NCI-H1930 (cell line): ENCODE data around the gene PPFIA2.

Experiments
- DNase-seq, 2 experiments: peaks; one replicate each; lab custom pipeline; 2025; lab: John Stamatoyannopoulos, UW

Gene PPFIA2

DNA sequence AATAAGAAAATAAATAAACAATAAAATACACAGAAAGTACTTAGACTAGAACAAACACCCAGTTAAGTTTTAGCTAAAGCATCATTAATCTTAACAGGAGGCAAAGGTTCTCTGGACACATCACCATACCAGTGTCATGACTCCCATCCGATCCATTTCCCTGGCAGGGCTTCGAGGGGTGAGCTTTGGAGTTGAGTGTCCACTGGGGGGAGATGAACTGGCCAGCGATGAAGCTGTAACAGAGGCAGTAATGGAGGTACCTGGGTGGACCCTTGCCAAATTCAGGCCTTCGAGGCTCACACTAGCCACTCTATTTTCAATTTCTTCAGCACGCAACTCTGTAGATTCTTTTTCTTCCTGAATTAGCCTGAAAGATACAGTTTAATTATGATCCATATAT lies 411.7 kb downstream of the PPFIA2 start:
- no peak for DNase-seq

DNA sequence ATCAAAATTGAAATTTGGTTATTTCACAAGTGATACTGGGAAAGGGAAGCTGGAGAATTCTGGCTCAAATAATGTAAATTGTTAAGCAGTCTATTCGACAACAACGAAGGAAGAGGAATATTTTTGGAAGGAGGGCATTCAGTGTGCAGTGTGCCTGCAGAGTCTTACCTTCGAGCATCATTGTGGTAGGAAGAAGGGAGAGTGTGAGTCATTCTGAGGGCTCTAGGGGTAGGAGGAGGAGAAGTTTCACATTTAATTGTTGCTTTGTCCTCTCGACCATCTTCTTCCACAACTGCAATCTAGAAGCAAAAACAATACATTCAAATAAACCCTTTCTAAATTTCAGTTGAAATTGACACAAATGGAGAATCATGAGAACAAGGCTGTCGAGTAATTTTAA lies 418.2 kb downstream of the PPFIA2 start:
- DNase-seq, result no peak

DNA sequence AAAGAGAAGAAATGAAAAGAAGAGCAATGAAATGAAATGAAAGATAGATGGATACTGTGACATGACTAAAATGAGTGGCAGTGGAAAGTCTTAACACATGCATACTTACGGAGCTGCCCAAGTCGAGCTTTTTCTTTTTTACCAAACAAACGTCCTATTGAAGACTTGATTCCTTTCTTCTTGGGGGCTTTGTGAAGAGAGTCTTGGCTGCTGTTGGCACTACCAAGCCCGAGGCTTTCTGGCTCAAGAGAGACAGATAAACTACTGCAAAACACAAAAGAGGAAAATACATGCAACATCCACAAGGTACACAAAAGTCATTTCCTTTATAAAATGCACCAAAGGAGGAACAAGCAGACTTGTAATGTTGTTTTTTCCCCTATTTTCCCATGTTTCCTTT lies 420.1 kb downstream of the PPFIA2 start:
- no peak for DNase-seq

DNA sequence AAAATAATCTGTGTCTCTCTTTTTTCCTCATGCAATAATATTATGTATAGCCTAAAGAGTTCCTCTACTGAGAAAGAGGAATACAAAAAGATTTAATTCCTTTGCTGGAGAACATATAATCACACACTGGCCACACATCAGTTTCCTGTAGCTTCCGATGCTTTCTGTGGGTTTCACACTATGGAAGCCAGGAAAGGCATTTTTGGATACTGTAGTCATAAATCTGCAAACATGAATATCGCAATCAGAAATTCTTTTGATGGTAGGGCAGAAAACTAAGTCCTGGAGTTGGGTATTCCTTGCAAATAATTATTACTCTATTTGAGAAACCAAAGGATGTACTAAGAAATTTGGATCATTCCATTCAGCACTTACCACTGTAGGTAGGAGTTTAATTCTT lies 421.3 kb downstream of the PPFIA2 start:
- DNase-seq, result no peak

DNA sequence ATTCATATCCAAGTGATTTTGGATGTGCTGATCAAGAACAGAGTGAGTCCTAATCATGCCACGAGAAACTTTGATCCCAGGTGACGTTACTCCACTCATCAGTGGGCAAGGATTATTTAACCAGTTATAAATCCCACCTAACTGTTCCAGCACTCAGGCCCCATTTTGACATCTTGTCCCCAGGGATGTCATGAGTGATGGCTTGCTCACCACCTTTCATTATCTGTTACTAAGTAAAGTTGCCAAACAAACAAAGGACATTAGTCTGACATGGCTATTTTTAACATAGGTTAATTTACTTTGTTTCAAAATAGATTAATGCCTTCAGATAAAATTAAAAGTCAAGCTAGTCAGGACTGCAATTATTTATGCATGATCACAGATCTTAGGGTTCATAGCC lies 425.3 kb downstream of the PPFIA2 start:
- no peak for DNase-seq

DNA sequence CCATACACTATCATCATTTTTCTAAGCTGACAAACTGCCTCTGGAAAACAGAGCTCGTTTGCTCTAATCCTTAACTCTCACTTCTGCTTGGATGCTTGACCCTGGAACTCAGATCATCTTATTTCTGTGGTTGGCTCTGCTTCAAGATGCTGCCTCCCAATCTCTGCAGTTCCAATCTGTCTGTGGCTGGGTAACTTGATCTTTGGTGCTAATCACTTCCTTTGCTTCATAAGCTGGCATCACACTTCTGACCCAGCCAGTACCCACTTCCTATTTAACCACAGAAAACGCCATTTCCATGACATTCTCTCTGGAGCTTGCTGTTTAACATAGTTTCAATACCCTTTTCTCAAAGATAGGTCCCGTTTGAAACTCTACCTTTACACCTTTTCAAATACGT lies 427.1 kb downstream of the PPFIA2 start:
- no peak for DNase-seq

DNA sequence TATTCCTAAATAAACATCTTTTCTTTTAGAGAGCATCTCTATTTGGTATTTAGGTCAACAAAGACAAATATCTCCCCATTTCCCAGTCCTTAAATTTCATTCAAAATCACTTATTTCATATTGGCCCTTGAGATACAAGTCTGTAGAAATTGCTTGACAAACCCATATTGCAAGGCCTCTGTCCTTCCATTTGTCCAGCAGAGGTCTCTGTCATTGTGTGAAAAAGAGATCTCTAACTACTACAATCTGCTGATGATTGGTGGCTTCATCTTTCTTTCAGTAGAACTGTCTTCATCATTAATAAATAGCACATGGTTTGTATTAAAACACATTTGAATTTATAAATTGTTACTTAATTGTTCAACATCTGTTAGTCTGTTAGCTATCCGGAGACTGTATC lies 428.7 kb downstream of the PPFIA2 start:
- DNase-seq, result no peak

DNA sequence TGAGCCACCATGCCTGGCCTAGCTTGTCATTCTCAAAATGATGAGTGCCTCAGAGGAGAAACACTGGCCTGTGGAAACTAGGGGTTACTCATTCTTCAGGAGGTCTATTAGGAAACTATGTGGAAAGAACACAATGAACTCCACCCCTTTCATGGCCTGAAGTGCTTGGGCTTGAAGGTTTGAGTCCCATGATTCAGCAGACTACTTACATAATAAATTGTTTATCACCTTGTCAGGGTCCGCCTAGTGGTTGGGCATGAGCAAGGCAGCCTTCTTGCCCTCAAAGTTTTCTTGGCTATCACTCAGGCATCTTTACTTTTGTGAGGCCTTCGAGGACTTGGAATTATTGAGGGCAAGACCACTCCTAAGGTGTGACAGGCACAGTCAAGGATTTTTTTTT lies 430.1 kb downstream of the PPFIA2 start:
- no peak for DNase-seq

DNA sequence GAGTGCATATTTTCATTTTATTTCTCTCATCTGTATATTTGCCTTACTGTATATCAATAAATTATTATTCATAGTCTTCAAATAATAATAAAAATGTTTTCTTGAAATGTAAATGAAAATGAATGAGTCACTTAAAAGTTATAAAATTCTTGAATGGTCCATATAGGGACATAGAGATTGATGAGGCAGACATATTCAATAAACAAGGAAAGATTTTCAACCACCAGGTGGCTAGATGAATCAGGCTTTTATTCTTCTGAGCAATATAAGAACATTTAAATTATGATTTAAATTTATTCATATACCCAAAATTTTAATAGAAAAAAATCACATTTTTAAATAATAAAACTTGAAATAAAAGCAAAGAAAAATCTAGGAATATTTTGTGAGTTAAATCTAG lies 431.7 kb downstream of the PPFIA2 start:
- no peak for DNase-seq

DNA sequence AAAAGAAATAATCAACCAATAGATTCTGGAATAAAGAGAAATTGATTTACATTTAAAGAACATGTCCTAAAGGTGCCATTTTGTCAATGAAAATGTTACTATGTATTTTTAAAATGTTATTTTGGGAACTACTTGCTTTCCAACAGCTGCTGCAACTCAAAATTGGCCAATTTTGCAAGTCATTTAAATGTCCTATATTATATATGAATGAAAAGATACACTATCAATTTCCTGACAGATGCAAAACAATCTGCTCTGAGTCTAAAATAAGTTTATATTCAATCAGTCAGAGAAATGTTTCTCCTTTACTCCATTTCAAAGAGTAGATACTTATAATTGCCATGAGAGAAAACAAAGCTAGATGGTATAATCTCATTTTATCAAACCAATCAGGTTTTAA lies 434.1 kb downstream of the PPFIA2 start:
- DNase-seq, result no peak

DNA sequence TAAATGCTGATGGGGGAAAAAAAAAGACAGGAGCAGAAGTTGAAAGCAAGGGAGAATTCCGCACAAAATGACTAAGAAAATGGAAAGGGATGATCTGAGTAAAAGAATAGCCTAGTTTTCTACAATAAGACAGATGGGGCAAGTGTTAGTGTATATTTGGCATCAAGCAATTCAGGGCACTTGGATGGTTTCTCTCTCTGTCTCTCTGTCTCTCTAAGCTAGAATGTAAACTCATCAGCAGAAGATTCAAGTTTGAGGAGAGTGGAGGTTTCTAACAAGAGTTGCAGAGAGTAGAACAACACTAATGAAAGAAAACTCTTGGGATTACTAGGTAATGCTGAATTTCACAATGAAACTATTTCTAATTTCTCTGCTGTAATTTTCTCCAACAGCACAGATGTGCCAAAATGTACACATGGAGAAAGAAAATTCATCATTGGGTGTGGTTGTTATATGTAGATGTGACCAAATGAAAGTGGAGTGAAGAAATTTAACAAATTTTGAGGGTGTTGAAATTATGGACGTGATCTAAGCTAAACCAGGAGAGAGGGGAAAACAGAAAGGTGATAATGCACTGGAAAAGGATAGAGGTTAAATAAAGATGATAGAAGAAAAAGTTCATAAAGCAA lies 444.1 kb downstream of the PPFIA2 start:
- no peak for DNase-seq

DNA sequence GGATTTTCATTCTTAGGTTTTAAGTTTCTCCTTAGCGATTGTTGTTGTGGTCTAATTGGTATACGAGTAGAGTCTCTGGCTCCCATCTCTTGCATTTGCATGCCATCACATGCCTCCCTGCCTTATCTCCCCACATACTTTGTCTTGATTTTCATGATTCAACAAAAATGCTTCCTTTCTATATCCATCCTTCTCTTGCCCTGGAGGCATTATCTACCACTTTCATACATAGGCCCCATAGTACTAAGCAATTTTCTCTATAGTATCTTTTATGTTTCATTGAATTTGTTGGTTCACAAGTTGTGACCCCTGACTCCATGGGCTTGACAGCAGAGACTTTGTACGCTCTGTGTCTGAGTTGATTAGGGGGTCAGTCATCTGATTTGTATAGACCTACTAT lies 455.2 kb downstream of the PPFIA2 start:
- no peak for DNase-seq

DNA sequence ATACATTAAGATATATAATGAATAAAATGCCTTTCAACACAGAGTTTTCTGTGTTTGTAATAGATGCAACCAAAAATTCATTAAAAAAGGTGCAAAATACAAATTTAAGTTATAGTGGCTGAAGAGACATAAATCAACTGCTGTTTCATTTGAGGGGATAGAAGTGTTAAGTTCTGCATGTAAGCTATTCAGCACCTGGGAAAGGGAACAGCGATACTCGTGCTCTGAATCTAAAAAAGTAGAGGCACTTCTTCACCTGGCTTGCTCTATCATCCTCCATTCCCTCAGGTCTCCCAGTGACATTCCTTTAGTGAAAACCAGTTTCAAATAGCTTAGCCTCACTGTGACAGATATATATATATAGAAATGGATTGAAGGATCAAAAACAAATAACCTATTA lies 458.7 kb downstream of the PPFIA2 start:
- DNase-seq, result no peak

DNA sequence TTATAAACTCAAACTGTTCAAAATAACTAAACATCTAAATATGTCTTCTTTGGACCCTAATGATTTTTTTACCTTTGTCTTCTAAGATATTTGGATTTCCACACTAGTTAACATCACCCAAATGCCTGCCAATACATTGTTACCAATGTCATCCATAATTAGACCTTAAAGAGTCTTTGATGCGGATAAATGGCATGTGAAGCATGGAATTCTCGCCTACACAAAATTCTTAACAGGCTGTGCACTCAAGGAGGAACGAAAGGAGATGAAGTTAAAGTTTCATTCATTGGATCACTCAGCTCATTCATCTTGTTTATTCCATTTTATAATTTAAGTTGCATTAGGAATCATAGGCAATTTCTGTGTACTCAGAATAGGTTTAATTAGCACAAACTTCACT lies 461.5 kb downstream of the PPFIA2 start:
- DNase-seq, result no peak

DNA sequence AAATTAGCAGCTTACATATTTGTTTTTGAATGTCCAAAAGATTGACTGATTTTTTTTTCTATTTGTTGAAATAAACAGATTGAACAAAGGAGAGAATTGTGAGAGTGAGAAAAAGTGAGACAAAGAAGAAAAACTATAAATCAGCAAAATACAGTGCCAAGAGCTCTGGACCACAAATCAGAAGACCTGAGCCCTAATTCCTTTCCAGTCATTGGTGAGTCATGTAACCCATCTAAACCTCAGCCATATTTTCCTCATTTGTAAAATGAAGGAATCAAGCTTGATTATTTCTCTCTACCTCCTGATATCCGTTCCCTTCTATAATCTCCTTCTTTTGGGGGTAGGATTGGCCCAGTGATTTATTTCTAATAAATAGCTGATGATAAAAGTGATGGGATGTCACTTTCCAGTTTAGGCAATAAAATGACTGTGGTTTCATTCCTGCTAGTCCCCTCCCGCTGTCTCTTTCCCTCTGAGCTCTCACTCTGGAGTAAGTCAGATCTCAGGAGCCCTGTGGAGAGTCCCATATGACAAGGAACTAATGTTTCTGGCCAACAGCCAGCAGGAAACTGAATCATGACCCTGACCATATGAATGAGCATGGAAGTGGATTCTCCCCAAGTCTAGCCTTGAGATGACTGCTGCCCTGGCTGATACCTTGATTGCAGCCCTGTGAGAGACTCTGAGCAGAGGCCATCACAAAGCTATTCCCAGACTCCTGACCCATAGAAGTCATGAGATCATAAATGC lies 462.4 kb downstream of the PPFIA2 start:
- no peak for DNase-seq

DNA sequence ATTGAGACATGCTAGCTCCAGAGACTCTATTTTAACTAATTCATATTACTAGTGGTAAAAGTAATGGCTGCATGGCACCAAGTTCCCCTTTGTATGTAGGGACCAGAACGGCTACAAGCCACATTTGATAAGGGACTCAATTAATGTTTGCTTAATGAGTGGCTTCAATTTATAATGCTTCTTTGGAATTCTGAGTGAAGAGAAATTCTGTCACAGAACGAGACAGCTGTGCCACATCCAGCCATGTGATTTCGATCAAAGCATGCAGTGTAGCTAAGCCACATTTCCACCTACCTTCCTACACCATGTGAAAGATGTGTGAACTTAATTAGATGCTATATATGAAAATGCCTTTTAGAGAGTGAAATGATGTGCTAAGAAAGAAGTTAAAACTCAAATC lies 463.9 kb downstream of the PPFIA2 start:
- DNase-seq, result no peak

DNA sequence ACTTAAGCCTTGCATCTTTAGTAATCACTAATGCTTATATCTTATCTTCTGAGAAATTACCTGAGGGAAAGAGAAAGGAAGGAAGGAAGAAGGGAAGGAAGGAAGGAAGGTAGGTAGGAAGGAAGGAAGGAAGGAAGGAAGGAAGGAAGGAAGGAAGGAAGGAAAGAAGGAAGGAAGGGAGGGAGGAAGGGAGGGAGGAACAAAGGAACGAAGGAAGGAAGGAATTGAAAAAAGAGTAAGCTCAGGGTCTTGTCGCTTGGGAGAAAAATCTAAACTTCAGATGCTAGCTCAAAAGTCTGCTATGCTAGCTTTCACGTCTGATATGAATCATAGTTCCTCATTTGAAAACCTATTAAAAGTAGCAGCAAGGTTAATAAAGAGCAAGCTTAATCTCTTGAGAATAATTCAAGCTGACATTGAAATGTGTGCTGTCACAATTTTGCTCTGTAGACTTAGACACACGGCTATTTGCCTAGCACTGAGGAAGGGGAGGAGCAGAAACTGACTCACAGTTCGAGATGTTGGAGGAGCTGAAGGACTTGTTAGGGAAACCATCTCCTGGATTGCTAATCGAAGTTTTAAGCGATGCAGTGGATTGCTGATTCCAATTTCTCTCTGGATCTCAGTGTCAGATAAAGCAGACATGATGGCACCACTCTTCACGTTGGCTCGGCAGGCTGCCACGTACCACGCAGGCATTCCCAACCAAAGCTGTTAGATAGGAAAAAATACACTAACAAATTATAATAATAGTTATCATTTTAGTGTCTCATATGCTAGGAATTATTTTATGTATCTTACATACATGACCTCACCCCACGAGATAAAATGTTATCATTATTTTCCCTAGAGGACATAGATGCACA lies 464.6 kb downstream of the PPFIA2 start:
- DNase-seq, result no peak

DNA sequence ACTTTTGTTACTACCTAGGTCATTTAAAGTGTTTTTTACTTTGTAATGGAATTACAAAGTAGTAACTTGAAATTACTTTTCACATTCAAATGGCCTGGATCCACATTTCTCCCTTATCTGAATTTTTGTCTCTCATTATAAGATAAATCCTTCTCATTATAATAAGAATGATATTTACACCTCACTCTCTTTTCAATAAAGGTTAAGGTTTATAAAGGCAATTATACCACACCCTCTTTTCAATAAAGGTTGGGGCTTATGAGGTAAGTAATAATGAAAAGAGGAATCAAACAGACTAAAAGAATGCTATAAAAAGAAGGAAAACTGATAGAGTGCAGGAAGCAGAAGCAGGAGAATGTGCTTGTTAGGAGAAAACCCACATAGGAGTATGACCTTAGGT lies 470.5 kb downstream of the PPFIA2 start:
- DNase-seq, result no peak

DNA sequence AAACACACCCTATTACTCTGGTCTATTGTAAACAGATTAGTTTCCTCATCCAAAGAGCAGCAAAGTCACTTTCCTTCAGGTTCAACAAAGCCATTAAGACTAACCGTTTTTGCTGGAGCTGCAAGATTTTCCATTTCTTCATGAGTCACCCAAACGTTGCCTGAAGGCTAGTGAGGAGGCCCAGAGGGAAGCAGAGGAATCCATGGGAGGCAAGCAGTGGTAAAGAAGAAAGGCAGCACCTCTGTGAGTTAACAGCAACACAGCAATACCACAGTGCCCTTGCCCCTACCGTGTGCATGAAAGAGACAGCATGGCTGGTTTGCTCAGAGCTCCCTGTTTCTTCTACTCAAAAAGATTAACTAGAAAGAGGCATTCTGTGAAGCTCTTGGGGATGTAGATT lies 475.0 kb downstream of the PPFIA2 start:
- DNase-seq, result no peak

DNA sequence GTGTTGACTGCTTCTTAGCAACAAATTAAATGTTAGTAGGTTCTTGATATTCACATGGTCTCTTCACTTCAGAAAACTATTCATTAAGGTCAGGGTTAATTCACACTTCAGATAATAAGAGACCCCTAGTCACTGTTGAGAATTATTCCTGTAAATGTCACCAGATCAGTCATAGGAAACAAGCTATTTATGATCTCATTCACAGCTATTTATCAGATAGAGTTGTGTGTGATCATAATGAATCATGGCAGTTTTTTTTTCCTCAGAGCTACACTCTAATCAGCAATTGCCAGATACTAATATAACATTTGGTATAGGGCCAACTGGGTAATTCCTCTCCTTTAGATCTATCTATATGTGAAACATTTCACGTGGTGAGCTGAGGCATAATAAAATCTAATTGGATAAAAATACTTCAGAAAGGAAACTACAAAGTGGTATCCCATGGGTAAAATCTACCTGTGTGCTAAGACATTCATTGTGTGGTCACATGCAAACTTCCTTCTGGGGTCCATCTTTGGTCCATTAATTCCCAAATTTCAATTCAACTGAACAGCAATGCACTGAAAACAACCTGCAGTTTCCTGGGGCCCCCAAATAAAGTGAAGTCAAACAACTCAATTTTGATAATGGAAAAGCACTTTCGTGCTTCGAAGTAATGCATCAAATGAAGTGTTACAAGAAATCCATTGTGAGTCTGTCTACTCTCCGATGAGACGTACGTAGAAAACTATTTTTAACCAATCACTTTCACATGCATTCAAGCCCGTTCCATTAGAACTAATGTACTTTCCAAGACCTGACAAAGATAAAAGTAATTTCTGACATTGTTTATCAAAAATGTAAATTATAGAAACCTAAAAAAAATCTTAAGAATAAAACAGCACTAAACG lies 484.3 kb downstream of the PPFIA2 start:
- DNase-seq, result no peak

DNA sequence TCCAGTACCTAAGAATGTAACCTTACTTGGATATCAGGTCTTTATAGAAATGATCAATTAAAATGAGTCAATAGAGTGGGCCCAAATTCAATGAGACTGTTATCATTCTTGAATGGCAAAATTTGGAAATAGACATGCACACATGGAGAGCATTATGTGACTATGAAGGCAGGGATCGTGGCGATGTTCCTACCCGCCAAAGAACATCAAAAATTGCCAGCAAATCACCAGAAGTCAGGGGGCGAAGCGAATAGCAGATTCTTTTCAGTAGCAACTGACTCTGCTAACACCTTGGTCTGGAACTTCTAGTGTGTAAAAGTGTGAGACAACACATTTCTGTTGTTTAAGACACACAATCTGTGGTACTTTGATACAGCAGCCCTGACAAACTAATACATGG lies 488.8 kb downstream of the PPFIA2 start:
- no peak for DNase-seq

DNA sequence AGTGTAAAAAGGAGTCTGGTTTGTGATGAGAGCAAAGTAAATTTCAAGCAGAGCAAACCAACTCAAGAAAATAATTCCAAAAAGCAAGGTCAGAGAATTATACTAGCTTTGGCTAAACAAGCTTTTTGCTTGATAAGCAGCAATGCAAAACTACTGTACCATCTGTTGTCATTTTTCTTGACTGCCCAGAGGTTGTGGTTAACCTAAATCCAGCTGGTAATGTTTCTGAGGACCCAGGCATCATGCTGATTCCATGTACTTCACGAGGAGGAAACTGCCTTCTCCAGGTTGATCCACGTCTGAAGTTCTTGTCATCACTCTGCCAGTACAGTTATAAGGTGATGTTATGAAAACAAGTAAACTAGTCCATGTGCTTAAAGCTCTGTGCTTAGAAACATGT lies 496.1 kb downstream of the PPFIA2 start:
- no peak for DNase-seq
